ENCODE measurements around the gene SLC2A1. TPM values are rescaled to one million over a fixed set of nuclear protein-coding genes. Genes with fewer than 3 reads are reported as not detected.

Gene SLC2A1
- total and polyA plus RNA-seq, 2 of the 13 experiments (the other 11 are each of a cell fraction or from before 2014, with no cell fraction given) = 125 to 423 TPM

DNA sequence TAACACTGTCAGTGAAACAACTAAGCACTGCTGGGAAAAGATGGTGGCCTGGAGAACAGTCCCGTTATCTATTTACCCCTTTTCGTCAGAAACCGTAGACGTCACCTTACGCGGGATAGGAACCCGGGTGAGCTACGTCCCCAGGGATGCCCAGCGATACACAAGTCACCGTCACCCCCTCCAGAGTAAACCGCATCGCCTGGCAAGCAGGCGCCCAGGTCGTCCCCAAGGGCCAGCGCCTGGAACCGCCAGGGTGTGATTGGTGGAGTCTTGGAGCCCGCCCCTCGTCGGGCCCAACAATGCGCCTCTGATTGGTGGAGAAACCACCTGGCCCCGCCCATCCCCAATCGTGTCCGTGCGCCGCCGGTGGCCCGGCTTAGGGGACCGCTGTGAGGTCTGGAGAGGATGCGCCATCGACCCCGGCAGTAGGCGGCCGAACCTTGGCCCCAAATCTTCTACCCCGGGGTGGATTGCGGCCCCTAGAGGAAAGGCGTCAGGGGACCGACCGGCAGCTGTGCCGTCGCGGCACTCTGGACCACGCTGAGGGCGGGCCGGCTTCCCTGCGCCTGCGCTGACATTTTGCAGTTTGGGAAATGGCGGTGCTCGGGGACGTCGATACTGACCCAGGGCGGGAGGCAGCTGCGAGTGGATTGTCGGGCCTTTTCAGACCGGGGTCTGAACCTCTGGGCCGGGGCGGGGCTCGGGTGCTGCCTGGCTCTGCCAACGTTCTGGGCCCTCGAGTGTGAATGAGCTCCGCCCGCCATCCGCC is 34.4 kb downstream of the SLC2A1 start (continued):
- TF ChIP-seq, protein P1, sequence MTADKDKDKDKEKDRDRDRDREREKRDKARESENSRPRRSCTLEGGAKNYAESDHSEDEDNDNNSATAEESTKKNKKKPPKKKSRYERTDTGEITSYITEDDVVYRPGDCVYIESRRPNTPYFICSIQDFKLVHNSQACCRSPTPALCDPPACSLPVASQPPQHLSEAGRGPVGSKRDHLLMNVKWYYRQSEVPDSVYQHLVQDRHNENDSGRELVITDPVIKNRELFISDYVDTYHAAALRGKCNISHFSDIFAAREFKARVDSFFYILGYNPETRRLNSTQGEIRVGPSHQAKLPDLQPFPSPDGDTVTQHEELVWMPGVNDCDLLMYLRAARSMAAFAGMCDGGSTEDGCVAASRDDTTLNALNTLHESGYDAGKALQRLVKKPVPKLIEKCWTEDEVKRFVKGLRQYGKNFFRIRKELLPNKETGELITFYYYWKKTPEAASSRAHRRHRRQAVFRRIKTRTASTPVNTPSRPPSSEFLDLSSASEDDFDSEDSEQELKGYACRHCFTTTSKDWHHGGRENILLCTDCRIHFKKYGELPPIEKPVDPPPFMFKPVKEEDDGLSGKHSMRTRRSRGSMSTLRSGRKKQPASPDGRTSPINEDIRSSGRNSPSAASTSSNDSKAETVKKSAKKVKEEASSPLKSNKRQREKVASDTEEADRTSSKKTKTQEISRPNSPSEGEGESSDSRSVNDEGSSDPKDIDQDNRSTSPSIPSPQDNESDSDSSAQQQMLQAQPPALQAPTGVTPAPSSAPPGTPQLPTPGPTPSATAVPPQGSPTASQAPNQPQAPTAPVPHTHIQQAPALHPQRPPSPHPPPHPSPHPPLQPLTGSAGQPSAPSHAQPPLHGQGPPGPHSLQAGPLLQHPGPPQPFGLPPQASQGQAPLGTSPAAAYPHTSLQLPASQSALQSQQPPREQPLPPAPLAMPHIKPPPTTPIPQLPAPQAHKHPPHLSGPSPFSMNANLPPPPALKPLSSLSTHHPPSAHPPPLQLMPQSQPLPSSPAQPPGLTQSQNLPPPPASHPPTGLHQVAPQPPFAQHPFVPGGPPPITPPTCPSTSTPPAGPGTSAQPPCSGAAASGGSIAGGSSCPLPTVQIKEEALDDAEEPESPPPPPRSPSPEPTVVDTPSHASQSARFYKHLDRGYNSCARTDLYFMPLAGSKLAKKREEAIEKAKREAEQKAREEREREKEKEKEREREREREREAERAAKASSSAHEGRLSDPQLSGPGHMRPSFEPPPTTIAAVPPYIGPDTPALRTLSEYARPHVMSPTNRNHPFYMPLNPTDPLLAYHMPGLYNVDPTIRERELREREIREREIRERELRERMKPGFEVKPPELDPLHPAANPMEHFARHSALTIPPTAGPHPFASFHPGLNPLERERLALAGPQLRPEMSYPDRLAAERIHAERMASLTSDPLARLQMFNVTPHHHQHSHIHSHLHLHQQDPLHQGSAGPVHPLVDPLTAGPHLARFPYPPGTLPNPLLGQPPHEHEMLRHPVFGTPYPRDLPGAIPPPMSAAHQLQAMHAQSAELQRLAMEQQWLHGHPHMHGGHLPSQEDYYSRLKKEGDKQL (CRISPR knock-in tag; IDR thresholded peaks at IDR 0.05; ENCODE audit: low read depth) = no peak
- TF ChIP-seq HNRNPL (IDR thresholded peaks at IDR 0.05; ENCODE audit: low read depth, low read length) = peak; percentile 78
- peak; percentile 41; the same call in 1 of the 2 replicates for TF ChIP-seq ZNF333 (CRISPR knock-in tag; IDR thresholded peaks at IDR 0.05; ENCODE audit: borderline replicate concordance)
- TF ChIP-seq, protein P2, sequence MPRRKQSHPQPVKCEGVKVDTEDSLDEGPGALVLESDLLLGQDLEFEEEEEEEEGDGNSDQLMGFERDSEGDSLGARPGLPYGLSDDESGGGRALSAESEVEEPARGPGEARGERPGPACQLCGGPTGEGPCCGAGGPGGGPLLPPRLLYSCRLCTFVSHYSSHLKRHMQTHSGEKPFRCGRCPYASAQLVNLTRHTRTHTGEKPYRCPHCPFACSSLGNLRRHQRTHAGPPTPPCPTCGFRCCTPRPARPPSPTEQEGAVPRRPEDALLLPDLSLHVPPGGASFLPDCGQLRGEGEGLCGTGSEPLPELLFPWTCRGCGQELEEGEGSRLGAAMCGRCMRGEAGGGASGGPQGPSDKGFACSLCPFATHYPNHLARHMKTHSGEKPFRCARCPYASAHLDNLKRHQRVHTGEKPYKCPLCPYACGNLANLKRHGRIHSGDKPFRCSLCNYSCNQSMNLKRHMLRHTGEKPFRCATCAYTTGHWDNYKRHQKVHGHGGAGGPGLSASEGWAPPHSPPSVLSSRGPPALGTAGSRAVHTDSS (CRISPR knock-in tag; conservative IDR thresholded peaks at IDR 0.05) = no peak
- peak; percentile 59 for TF ChIP-seq HDAC1 (CRISPR knock-in tag; IDR thresholded peaks at IDR 0.05)
- peak; percentile 81 for TF ChIP-seq ZNF501 (CRISPR knock-in tag; IDR thresholded peaks at IDR 0.05)
- peak; percentile 74; the same call in 1 of the 2 replicates for TF ChIP-seq ZNF572 (CRISPR knock-in tag; IDR thresholded peaks at IDR 0.05)
- TF ChIP-seq SALL1 (CRISPR knock-in tag; IDR thresholded peaks at IDR 0.05) = peak; percentile 44; the same call in 1 of the 2 replicates
- peak; percentile 61; the same call in 1 of the 2 replicates for TF ChIP-seq ZNF512B (CRISPR knock-in tag; IDR thresholded peaks at IDR 0.05; ENCODE audit: borderline replicate concordance)
- 0 out of 2 replicates have a peak, but pooled peaks have one; percentile 63 for TF ChIP-seq SNAI1 (CRISPR knock-in tag; IDR thresholded peaks at IDR 0.05; ENCODE audit: borderline replicate concordance)
- peak; percentile 20 for TF ChIP-seq PHF5A (CRISPR knock-in tag; IDR thresholded peaks at IDR 0.05; ENCODE audit: low read depth, unreplicated experiment)
- 0 out of 2 replicates have a peak, but pooled peaks have one; percentile 45 for TF ChIP-seq RFXANK (CRISPR knock-in tag; IDR thresholded peaks at IDR 0.05)
- TF ChIP-seq MEF2D (CRISPR knock-in tag; IDR thresholded peaks at IDR 0.05) = peak; percentile 56; the same call in 1 of the 2 replicates
- TF ChIP-seq USF2 (IDR thresholded peaks at IDR 0.05; ENCODE audit: low read depth, low read length) = no peak
- TF ChIP-seq USF2 (CRISPR knock-in tag; IDR thresholded peaks at IDR 0.05; ENCODE audit: borderline replicate concordance) = no peak
- TF ChIP-seq ZFP82 (CRISPR knock-in tag; IDR thresholded peaks at IDR 0.05; ENCODE audit: borderline replicate concordance) = 0 out of 2 replicates have a peak, but pooled peaks have one; percentile 79
- no peak for TF ChIP-seq ZNF709 (CRISPR knock-in tag; IDR thresholded peaks at IDR 0.05)
